ENCODE results near the gene ATP6V0E2. TPM values are rescaled to one million over a fixed set of nuclear protein-coding genes. Genes with fewer than 3 reads are reported as not detected.

The ATP6V0E2 gene
- total and polyA plus RNA-seq, 2 donors from 2014 or later: 19.8 to 138 TPM

DNA sequence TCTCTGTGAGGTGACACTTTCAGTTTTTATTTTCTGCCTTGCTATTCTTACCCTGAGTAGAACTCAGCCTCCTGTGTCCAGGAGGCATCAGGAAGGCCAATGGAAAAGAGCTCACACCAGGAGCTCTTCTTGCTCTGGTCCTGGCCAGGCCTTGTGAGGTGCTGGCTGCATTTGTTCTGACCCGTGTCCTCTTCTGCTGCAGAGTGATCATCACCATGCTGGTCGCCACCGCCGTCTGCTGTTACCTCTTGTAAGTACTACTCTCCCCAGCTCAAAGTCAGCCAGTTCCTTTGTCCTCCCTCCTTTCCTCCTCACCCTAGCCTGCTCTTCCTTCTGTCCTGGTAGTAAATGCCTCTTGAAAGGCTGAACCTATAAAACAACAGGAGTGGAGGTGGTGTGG lies 1.6 kb downstream of the ATP6V0E2 start:
- TF ChIP-seq, protein P1, sequence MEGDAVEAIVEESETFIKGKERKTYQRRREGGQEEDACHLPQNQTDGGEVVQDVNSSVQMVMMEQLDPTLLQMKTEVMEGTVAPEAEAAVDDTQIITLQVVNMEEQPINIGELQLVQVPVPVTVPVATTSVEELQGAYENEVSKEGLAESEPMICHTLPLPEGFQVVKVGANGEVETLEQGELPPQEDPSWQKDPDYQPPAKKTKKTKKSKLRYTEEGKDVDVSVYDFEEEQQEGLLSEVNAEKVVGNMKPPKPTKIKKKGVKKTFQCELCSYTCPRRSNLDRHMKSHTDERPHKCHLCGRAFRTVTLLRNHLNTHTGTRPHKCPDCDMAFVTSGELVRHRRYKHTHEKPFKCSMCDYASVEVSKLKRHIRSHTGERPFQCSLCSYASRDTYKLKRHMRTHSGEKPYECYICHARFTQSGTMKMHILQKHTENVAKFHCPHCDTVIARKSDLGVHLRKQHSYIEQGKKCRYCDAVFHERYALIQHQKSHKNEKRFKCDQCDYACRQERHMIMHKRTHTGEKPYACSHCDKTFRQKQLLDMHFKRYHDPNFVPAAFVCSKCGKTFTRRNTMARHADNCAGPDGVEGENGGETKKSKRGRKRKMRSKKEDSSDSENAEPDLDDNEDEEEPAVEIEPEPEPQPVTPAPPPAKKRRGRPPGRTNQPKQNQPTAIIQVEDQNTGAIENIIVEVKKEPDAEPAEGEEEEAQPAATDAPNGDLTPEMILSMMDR (IDR thresholded peaks at IDR 0.05; ENCODE audit: borderline replicate concordance, extremely low read depth, insufficient read depth): no peak
- Histone ChIP-seq H3K27me3 (ENCODE audit: control insufficient read depth, insufficient read depth, low read length) (no peaks in the 10 kb centered on the region), H3K4me1 (ENCODE audit: control insufficient read depth in 2 of 3, insufficient read depth in 2 of 3, low read depth in 1 of 3, low read length in 3 of 3) (peaks cover 0 to 17% (median 5%) of the 10 kb centered on the region in 3 donors), H3K9me3 (ENCODE audit: control insufficient read depth in 2 of 3, insufficient read depth in 1 of 3, low read length in 3 of 3) (no peaks in the 10 kb centered on the region), H3K4me3 (ENCODE audit: low read length in 3 of 3) (peak overlapping the region in 2 of 3 donors; percentile 16 to 77), H3K36me3 (ENCODE audit: control insufficient read depth in 2 of 3, insufficient read depth in 3 of 3, low read length in 3 of 3) (no peaks in the 10 kb centered on the region), H3K9ac (ENCODE audit: low read length in 3 of 3) (no peak overlapping the region), H3K27ac (ENCODE audit: low read depth in 2 of 2, low read length in 2 of 2) (no peak overlapping the region)
- no peak for FAIRE-seq
- intact Hi-C loops (cut with DNase I): no loop called here
- DNase-seq: peak in 2 of 5 donors; percentile 7 to 26

DNA sequence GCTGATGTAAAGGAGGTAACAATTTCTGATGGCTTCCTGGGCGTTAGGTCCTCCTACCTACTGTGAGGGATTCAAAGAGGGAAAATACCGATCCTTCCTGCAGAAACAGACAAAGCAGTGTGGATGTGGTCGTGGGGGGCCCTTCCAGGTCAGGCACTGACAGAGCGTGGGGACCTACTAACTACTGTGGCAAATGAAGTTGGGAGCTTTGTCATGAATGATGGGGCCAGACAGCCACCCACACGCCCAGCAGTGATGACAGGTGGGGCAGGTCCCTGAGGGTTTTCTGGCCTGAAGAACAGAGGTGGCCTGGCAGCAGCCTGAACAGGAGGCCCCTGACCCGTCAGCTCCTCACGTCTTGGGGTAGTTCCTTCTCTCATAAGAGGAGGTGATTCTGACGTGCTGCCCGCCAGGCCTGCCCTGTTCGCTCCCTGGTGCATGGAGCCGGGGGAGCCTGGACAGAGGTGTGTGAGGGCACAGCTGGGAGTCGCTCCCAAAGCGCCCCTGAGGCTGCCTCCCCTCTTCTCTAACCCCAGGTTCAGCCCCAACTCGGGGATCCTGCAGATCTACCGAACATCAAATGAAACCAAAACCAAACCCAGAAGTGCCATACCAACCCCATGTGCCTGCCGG lies 4.2 kb downstream of the ATP6V0E2 start:
- H3K27me3 ChIP-seq (ENCODE audit: control insufficient read depth, insufficient read depth, low read length): no peaks in the 10 kb centered on the region
- DNase-seq: peak in 2 of 5 donors; percentile 3 to 26
- FAIRE-seq: no peak
- H3K9ac ChIP-seq (ENCODE audit: low read length in 3 of 3): no peak overlapping the region
- intact Hi-C loops (cut with DNase I): no loop called here
- no peaks in the 10 kb centered on the region for H3K9me3 ChIP-seq (ENCODE audit: control insufficient read depth in 2 of 3, insufficient read depth in 1 of 3, low read length in 3 of 3)
- TF ChIP-seq, protein P1 (IDR thresholded peaks at IDR 0.05; ENCODE audit: borderline replicate concordance, extremely low read depth, insufficient read depth): no peak
- H3K36me3 ChIP-seq (ENCODE audit: control insufficient read depth in 2 of 3, insufficient read depth in 3 of 3, low read length in 3 of 3): no peaks in the 10 kb centered on the region
- H3K4me3 ChIP-seq (ENCODE audit: low read length in 3 of 3): no peak overlapping the region
- H3K4me1 ChIP-seq (ENCODE audit: control insufficient read depth in 2 of 3, insufficient read depth in 2 of 3, low read depth in 1 of 3, low read length in 3 of 3): peaks cover 0 to 15% (median 5%) of the 10 kb centered on the region in 3 donors
- H3K27ac ChIP-seq (ENCODE audit: low read depth in 2 of 2, low read length in 2 of 2): no peak overlapping the region

DNA sequence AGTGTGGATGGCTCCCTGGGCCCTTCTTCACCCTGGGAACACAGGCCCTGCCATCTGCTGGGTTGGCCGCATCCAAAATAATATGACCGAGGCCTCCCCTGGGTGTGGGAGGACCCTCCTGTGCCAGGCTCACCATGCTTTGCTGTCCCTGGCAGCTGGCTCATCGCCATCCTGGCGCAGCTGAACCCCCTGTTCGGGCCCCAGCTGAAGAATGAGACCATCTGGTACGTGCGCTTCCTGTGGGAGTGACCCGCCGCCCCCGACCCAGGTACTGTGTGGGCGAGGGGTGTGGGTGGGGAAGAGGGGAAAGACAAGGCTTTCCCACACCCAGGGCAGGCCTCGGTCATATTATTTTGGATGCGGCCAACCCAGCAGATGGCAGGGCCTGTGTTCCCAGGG lies 4.8 kb downstream of the ATP6V0E2 start:
- H3K4me3 ChIP-seq (ENCODE audit: low read length in 3 of 3): no peak overlapping the region
- peaks cover 0 to 17% (median 5%) of the 10 kb centered on the region in 3 donors for H3K4me1 ChIP-seq (ENCODE audit: control insufficient read depth in 2 of 3, insufficient read depth in 2 of 3, low read depth in 1 of 3, low read length in 3 of 3)
- peak in 3 of 5 donors; percentile 4 to 70 (median 22) for DNase-seq
- no peak overlapping the region for H3K9ac ChIP-seq (ENCODE audit: low read length in 3 of 3)
- FAIRE-seq: no peak
- H3K27me3 ChIP-seq (ENCODE audit: control insufficient read depth, insufficient read depth, low read length): no peaks in the 10 kb centered on the region
- no peaks in the 10 kb centered on the region for H3K36me3 ChIP-seq (ENCODE audit: control insufficient read depth in 2 of 3, insufficient read depth in 3 of 3, low read length in 3 of 3)
- no peaks in the 10 kb centered on the region for H3K9me3 ChIP-seq (ENCODE audit: control insufficient read depth in 2 of 3, insufficient read depth in 1 of 3, low read length in 3 of 3)
- intact Hi-C loops (cut with DNase I): no loop called here
- no peak overlapping the region for H3K27ac ChIP-seq (ENCODE audit: low read depth in 2 of 2, low read length in 2 of 2)
- TF ChIP-seq, protein P1 (IDR thresholded peaks at IDR 0.05; ENCODE audit: borderline replicate concordance, extremely low read depth, insufficient read depth): no peak

Data from kidney (tissue), 14 donors.